HUDEP-2 (cell line): ENCODE results near the gene MLYCD.

Experiments used
- DNase-seq, 76 experiments: peaks; one replicate each; lab custom pipeline; 2025; ENCODE audit not compliant: unreplicated experiment in 76 of 76; lab: John Stamatoyannopoulos, UW

MLYCD gene

GRCh38 chr16:83899272-83899897 lies 470 bp downstream of the MLYCD start:
- DNase-seq: peak in 46 of 76 experiments; percentile 10 to 67 (median 32)

- no peak for DNase-seq
These were observed 1.1 kb downstream of the MLYCD start for GRCh38 chr16:83899978-83900377.

GRCh38 chr16:83900571-83900970 lies 1.7 kb downstream of the MLYCD start:
- no peak for DNase-seq

- no peak for DNase-seq
These were observed 2.2 kb downstream of the MLYCD start for GRCh38 chr16:83901101-83901500.

- no peak for DNase-seq
These were observed 4.8 kb downstream of the MLYCD start for GRCh38 chr16:83903751-83904150.

GRCh38 chr16:83906683-83907082 lies 7.8 kb downstream of the MLYCD start:
- DNase-seq: no peak

GRCh38 chr16:83907111-83907510 lies 8.2 kb downstream of the MLYCD start:
- DNase-seq: no peak

GRCh38 chr16:83907631-83908250 lies 8.8 kb downstream of the MLYCD start:
- no peak for DNase-seq

- no peak for DNase-seq
These were observed 9.9 kb downstream of the MLYCD start for GRCh38 chr16:83908798-83909197.

- no peak for DNase-seq
These were observed 12.4 kb downstream of the MLYCD start for GRCh38 chr16:83911290-83911689.

GRCh38 chr16:83912519-83913244 lies 13.8 kb downstream of the MLYCD start:
- DNase-seq: no peak

GRCh38 chr16:83913245-83913633 lies 14.3 kb downstream of the MLYCD start:
- DNase-seq: no peak

- no peak for DNase-seq
These were observed 15.3 kb downstream of the MLYCD start for GRCh38 chr16:83914091-83914710.

- no peak for DNase-seq
These were observed 16.2 kb downstream of the MLYCD start for GRCh38 chr16:83915081-83915480.

GRCh38 chr16:83915491-83915890 lies 16.6 kb downstream of the MLYCD start:
- no peak for DNase-seq

- DNase-seq: no peak
These were observed 18.5 kb downstream of the MLYCD start for GRCh38 chr16:83917152-83918120.

GRCh38 chr16:83920894-83921491 lies 22.1 kb downstream of the MLYCD start:
- DNase-seq: no peak

- no peak for DNase-seq
These were observed 24.9 kb downstream of the MLYCD start for GRCh38 chr16:83923581-83924365.

- no peak for DNase-seq
These were observed 25.8 kb downstream of the MLYCD start for GRCh38 chr16:83924686-83925085.
